OCI-LY7 (cell line): ENCODE measurements around the gene PAX2. TPM values are rescaled to one million over a fixed set of nuclear protein-coding genes. Genes with fewer than 3 reads are reported as not detected.

Experiments used
- BruUV-seq: library from RNA; stranded (reverse); fragments of 400-500 nt; replicated peaks from 2 replicates; lab custom pipeline; 2021; lab: Mats Ljungman, UMichigan
- CTCF ChIA-PET: fragments of 300-600 bp; sonication (Branson Sonifier 250); formaldehyde crosslinking; loops from one replicate; lab custom pipeline; 2022; ENCODE audit warnings: antibody characterized with exemption; ENCODE audit not compliant: unreplicated experiment; lab: Charles Lee
- POLR2A ChIA-PET: fragments of 300-600 bp; sonication (Branson Sonifier 250); formaldehyde crosslinking; loops from one replicate; lab custom pipeline; 2022; ENCODE audit warnings: antibody characterized with exemption; lab: Charles Lee
- DNase-seq: peaks from one replicate; pipeline ENCODE4 v3.0.0-alpha.2; 2015; ENCODE audit warnings: low spot score
- H2AFZ ChIP-seq: fragments of 200-600 bp; sonication (generic), shearing (Covaris generic); 2 replicates; pipeline ENCODE4 v1.6.1; 2014; ENCODE audit warnings: mild to moderate bottlenecking, antibody characterized with exemption, low read length, moderate library complexity
- H3K27ac ChIP-seq: fragments of 200-600 bp; sonication (generic); 2 replicates; pipeline ENCODE4 v1.5.1; 2014; ENCODE audit warnings: mixed run types, low read depth, mild to moderate bottlenecking, moderate library complexity, low read length, inconsistent platforms; ENCODE audit not compliant: poor library complexity, severe bottlenecking
- H3K36me3 ChIP-seq: fragments of 200-600 bp; sonication (generic); 2 replicates; pipeline ENCODE4 v1.6.1; 2014; ENCODE audit warnings: mild to moderate bottlenecking, antibody characterized with exemption, low read length, moderate library complexity, mixed read lengths; ENCODE audit not compliant: insufficient read depth
- H3K4me1 ChIP-seq: fragments of 200-600 bp; sonication (generic); 2 replicates; pipeline ENCODE4 v1.5.1; 2014; ENCODE audit warnings: mild to moderate bottlenecking, low read length; ENCODE audit not compliant: insufficient read depth, poor library complexity, severe bottlenecking
- H3K4me2 ChIP-seq: fragments of 200-600 bp; sonication (generic); 2 replicates; pipeline ENCODE4 v1.6.1; 2014; ENCODE audit warnings: mild to moderate bottlenecking, low read length
- H3K4me3 ChIP-seq: fragments of 200-600 bp; sonication (generic); 2 replicates; pipeline ENCODE4 v1.5.1; 2014; ENCODE audit warnings: mild to moderate bottlenecking, low read depth, low read length; ENCODE audit not compliant: poor library complexity, severe bottlenecking
- H3K79me2 ChIP-seq: fragments of 200-600 bp; sonication (generic); 2 replicates; pipeline ENCODE4 v1.6.1; 2016; ENCODE audit warnings: low read depth, mild to moderate bottlenecking, low read length, moderate library complexity, mixed read lengths; ENCODE audit not compliant: insufficient read depth
- H3K9me2 ChIP-seq: fragments of 200-600 bp; sonication (generic); 2 replicates; pipeline ENCODE4 v1.6.1; 2016; ENCODE audit warnings: mild to moderate bottlenecking, low read length, mixed read lengths; ENCODE audit not compliant: insufficient read depth
- H3K9me3 ChIP-seq: fragments of 200-600 bp; sonication (generic); 2 replicates; pipeline ENCODE4 v1.6.1; 2014; ENCODE audit warnings: mild to moderate bottlenecking, mixed run types, low read length, mixed read lengths
- H4K20me1 ChIP-seq: fragments of 200-600 bp; sonication (generic); 2 replicates; pipeline ENCODE4 v1.6.1; 2014; ENCODE audit warnings: mild to moderate bottlenecking, antibody characterized with exemption, low read length, moderate library complexity, mixed read lengths; ENCODE audit not compliant: insufficient read depth
- EZH2phosphoT487 ChIP-seq: fragments of 200-600 bp; sonication (generic); IDR thresholded peaks from 2 replicates; pipeline ENCODE4 v1.6.1; 2018; ENCODE audit warnings: low read depth, borderline replicate concordance, mild to moderate bottlenecking, mixed run types, antibody characterized with exemption, low read length, moderate library complexity, mixed read lengths
- intact Hi-C: fragments of 100-400 bp; cut with micrococcal nuclease; formaldehyde crosslinking; loops from one replicate; pipeline ENCODE4 v1.10.0; 2022; ENCODE audit not compliant: unreplicated experiment
- total RNA-seq, 2 experiments: library from RNA; depleted of rRNA in 1 of 2; stranded (reverse); fragments of >200 nt in 1 of 2; shearing (Covaris generic) in 1 of 2; gene quantifications; 2 replicates each; pipeline ENCODE4 v1.2.3, GENCODE V29; 2014 to 2022
- TF ChIP-seq, protein P1 (sequence below): fragments of 200-600 bp; sonication (generic); conservative IDR thresholded peaks from 2 replicates; pipeline ENCODE4 v1.5.1; 2014; ENCODE audit warnings: mild to moderate bottlenecking, antibody characterized with exemption, low read length, moderate library complexity, mixed read lengths

Gene PAX2
- total RNA-seq, 2 experiments from 2014 or later = not detected

GRCh38 chr10:100735337-100736143 is 9.8 kb upstream of the PAX2 start:
- ChIA-PET POLR2A (no interaction called here), CTCF (interaction anchor here (0.6 kb wide), 1 partner anchor 429 kb away, joined by 13 read pairs; no protein-coding TSS in a partner anchor)

GRCh38 chr10:100736144-100736808 is 9.1 kb upstream of the PAX2 start:
- TF ChIP-seq EZH2phosphoT487 = no peak
- TF ChIP-seq, protein P1, sequence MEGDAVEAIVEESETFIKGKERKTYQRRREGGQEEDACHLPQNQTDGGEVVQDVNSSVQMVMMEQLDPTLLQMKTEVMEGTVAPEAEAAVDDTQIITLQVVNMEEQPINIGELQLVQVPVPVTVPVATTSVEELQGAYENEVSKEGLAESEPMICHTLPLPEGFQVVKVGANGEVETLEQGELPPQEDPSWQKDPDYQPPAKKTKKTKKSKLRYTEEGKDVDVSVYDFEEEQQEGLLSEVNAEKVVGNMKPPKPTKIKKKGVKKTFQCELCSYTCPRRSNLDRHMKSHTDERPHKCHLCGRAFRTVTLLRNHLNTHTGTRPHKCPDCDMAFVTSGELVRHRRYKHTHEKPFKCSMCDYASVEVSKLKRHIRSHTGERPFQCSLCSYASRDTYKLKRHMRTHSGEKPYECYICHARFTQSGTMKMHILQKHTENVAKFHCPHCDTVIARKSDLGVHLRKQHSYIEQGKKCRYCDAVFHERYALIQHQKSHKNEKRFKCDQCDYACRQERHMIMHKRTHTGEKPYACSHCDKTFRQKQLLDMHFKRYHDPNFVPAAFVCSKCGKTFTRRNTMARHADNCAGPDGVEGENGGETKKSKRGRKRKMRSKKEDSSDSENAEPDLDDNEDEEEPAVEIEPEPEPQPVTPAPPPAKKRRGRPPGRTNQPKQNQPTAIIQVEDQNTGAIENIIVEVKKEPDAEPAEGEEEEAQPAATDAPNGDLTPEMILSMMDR = no peak
- CTCF ChIA-PET = no interaction called here
- Histone ChIP-seq H3K4me1 (no peaks in the 10 kb centered on the region), H3K79me2 (no peaks in the 10 kb centered on the region), H3K4me2 (no peak overlapping the region), H4K20me1 (no peaks in the 10 kb centered on the region), H3K4me3 (no peak overlapping the region), H3K9me3 (no peaks in the 10 kb centered on the region), H3K36me3 (no peaks in the 10 kb centered on the region), H3K9me2 (no peaks in the 10 kb centered on the region), H2AFZ (no peak overlapping the region), H3K27ac (no peak overlapping the region)
- POLR2A ChIA-PET = no interaction called here
- no peak for DNase-seq
- BruUV-seq = no TSS peak
- intact Hi-C loops = no loop called here

More at GRCh38 chr10:100735337-100736143, 9.8 kb upstream of the PAX2 start:
- no peaks in the 10 kb centered on the region for H3K79me2 ChIP-seq
- no peak for DNase-seq
- no peaks in the 10 kb centered on the region for H3K4me1 ChIP-seq
- no peaks in the 10 kb centered on the region for H4K20me1 ChIP-seq
- H2AFZ ChIP-seq = no peak overlapping the region
- H3K4me3 ChIP-seq = no peak overlapping the region
- TF ChIP-seq EZH2phosphoT487 = no peak
- TF ChIP-seq, protein P1 = no peak
- H3K27ac ChIP-seq = no peak overlapping the region
- no peaks in the 10 kb centered on the region for H3K36me3 ChIP-seq
- no TSS peak for BruUV-seq
- H3K9me3 ChIP-seq = no peaks in the 10 kb centered on the region
- H3K4me2 ChIP-seq = no peak overlapping the region
- no peaks in the 10 kb centered on the region for H3K9me2 ChIP-seq
- intact Hi-C loops = no loop called here
